DND-41 (cell line): ENCODE measurements around the gene CCNJL.

Experiments used
- ATAC-seq: fragments of 200-7000 bp; cut with Tn5 transposase; 3 replicates; pipeline ENCODE4 v1.9.1; 2021; ENCODE audit warnings: low read depth; ENCODE audit not compliant: insufficient read depth
- DNase-seq: peaks from one replicate; pipeline ENCODE4 v3.0.0-alpha.2; 2020
- H2AFZ ChIP-seq: 2 replicates; pipeline ENCODE4 v1.6.0; 2012; ENCODE audit warnings: low read depth, low read length
- H3K27ac ChIP-seq: 2 replicates; pipeline ENCODE4 v1.5.1; 2012; ENCODE audit warnings: low read length, inconsistent platforms
- H3K27me3 ChIP-seq: fragments of 200-600 bp; sonication (generic); 2 replicates; pipeline ENCODE4 v1.6.0; 2012; ENCODE audit warnings: low read length, mild to moderate bottlenecking, inconsistent platforms; ENCODE audit not compliant: insufficient read depth, poor library complexity
- H3K36me3 ChIP-seq: 2 replicates; pipeline ENCODE4 v1.5.1; 2012; ENCODE audit warnings: low read length, inconsistent platforms; ENCODE audit not compliant: insufficient read depth
- H3K4me1 ChIP-seq: 2 replicates; pipeline ENCODE4 v1.5.1; 2012; ENCODE audit warnings: mild to moderate bottlenecking, low read length; ENCODE audit not compliant: insufficient read depth
- H3K4me2 ChIP-seq: 2 replicates; pipeline ENCODE4 v1.6.0; 2012; ENCODE audit warnings: mild to moderate bottlenecking, moderate library complexity, low read length, inconsistent platforms; ENCODE audit not compliant: insufficient read depth
- H3K4me3 ChIP-seq, 2 experiments: fragments of 200-600 bp in 1 of 2; shearing (Covaris generic) in 1 of 2; 2 replicates each; pipeline ENCODE4 v1.5.1; 2012 to 2016; ENCODE audit warnings: inconsistent platforms in 2 of 2, low read length in 2 of 2, mild to moderate bottlenecking in 2 of 2, low read depth in 1 of 2, moderate library complexity in 1 of 2
- H3K79me2 ChIP-seq: 2 replicates; pipeline ENCODE4 v1.6.0; 2012; ENCODE audit warnings: low read length, inconsistent platforms; ENCODE audit not compliant: insufficient read depth
- H3K9ac ChIP-seq: 2 replicates; pipeline ENCODE4 v1.6.0; 2012; ENCODE audit warnings: low read depth, mild to moderate bottlenecking, inconsistent platforms, low read length, moderate library complexity
- H3K9me3 ChIP-seq: 2 replicates; pipeline ENCODE4 v1.5.1; 2012; ENCODE audit warnings: low read length, moderate library complexity, mild to moderate bottlenecking, inconsistent platforms; ENCODE audit not compliant: insufficient read depth, severe bottlenecking
- H4K20me1 ChIP-seq: 2 replicates; pipeline ENCODE4 v1.6.0; 2012; ENCODE audit warnings: low read length; ENCODE audit not compliant: insufficient read depth
- CTCF ChIP-seq: IDR thresholded peaks from 2 replicates; pipeline ENCODE4 v1.5.1; 2012; ENCODE audit warnings: borderline replicate concordance, low read length, moderate library complexity, mild to moderate bottlenecking; ENCODE audit not compliant: poor library complexity, severe bottlenecking; ENCODE audit errors: extremely low read depth
- EZH2 ChIP-seq: IDR thresholded peaks from 3 replicates; pipeline ENCODE4 v1.6.1; 2012; ENCODE audit warnings: borderline replicate concordance, low read depth, mild to moderate bottlenecking, moderate library complexity, low read length, inconsistent platforms; ENCODE audit not compliant: severe bottlenecking

CCNJL gene

GRCh38 chr5:160359816-160360215 lies 47.5 kb upstream of the CCNJL start:
- H3K9me3 ChIP-seq, result no peaks in the 10 kb centered on the region
- no peak for TF ChIP-seq CTCF
- TF ChIP-seq EZH2, result no peak
- H3K79me2 ChIP-seq, result no peaks in the 10 kb centered on the region
- H3K4me1 ChIP-seq, result no peaks in the 10 kb centered on the region
- no peaks in the 10 kb centered on the region for H3K36me3 ChIP-seq
- H3K4me2 ChIP-seq, result no peak overlapping the region
- ATAC-seq (no peak), DNase-seq (no peak)
- no peak overlapping the region for H3K27ac ChIP-seq
- H2AFZ ChIP-seq, result no peak overlapping the region
- H3K27me3 ChIP-seq, result no peaks in the 10 kb centered on the region
- H3K4me3 ChIP-seq, result no peak overlapping the region
- no peaks in the 10 kb centered on the region for H4K20me1 ChIP-seq
- H3K9ac ChIP-seq, result no peak overlapping the region

GRCh38 chr5:160359242-160359641 lies 46.9 kb upstream of the CCNJL start:
- no peak for DNase-seq
- H4K20me1 ChIP-seq, result no peaks in the 10 kb centered on the region
- no peaks in the 10 kb centered on the region for H3K79me2 ChIP-seq
- no peak overlapping the region for H3K27ac ChIP-seq
- no peak for TF ChIP-seq EZH2
- no peak for TF ChIP-seq CTCF
- H3K4me3 ChIP-seq, result no peak overlapping the region
- no peaks in the 10 kb centered on the region for H3K4me1 ChIP-seq
- no peak overlapping the region for H2AFZ ChIP-seq
- H3K36me3 ChIP-seq, result no peaks in the 10 kb centered on the region
- H3K27me3 ChIP-seq, result no peaks in the 10 kb centered on the region
- no peak overlapping the region for H3K4me2 ChIP-seq
- ATAC-seq, result no peak
- H3K9me3 ChIP-seq, result no peaks in the 10 kb centered on the region
- H3K9ac ChIP-seq, result no peak overlapping the region

DNA sequence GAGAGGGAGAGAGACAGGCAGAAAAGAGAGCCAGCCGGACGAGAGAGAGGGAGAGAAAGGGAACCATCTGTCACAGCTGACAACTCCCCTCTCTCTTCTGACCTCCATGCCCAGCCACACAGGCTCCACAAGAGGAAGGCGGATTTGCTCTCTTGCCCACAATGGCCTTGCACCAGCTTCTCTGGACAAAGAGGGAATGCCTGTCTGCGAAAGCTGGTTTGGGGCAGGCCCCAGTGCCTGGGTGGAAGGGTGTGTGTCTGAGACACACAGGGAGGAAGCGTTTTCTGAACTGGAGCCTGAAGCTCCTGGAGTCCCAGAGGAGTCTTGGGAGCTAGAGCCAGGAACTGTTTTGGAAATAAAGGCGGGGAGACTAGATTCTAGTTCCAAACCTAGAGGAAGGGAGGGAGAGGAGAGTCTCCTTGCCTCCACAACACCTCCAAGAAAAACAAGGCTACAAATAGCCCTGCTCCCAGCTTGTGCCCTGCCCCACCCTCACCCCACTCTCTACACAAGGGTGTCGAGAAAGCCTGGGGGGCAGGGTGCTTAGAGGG lies 45.6 kb upstream of the CCNJL start:
- Histone ChIP-seq H3K4me2 (no peak overlapping the region), H3K27ac (no peak overlapping the region), H3K79me2 (no peaks in the 10 kb centered on the region), H2AFZ (no peak overlapping the region), H3K27me3 (no peaks in the 10 kb centered on the region), H3K4me3 (no peak overlapping the region), H4K20me1 (no peaks in the 10 kb centered on the region), H3K9me3 (no peaks in the 10 kb centered on the region), H3K9ac (no peak overlapping the region), H3K36me3 (no peaks in the 10 kb centered on the region), H3K4me1 (no peaks in the 10 kb centered on the region)
- DNase-seq (no peak), ATAC-seq (no peak)
- TF ChIP-seq EZH2 (no peak), CTCF (no peak)

- no peaks in the 10 kb centered on the region for H4K20me1 ChIP-seq
- TF ChIP-seq EZH2 (no peak), CTCF (no peak)
- no peak overlapping the region for H3K27ac ChIP-seq
- no peak overlapping the region for H3K4me3 ChIP-seq
- ATAC-seq (no peak), DNase-seq (no peak)
- no peaks in the 10 kb centered on the region for H3K4me1 ChIP-seq
- no peak overlapping the region for H3K4me2 ChIP-seq
- no peak overlapping the region for H2AFZ ChIP-seq
- H3K9me3 ChIP-seq, result no peaks in the 10 kb centered on the region
- H3K9ac ChIP-seq, result no peak overlapping the region
- no peaks in the 10 kb centered on the region for H3K36me3 ChIP-seq
- H3K27me3 ChIP-seq, result no peaks in the 10 kb centered on the region
- H3K79me2 ChIP-seq, result no peaks in the 10 kb centered on the region
Measured at GRCh38 chr5:160357394-160357793, 45.0 kb upstream of the CCNJL start.
